WTC11 (cell line): Measurements from ENCODE around the gene MYO15A. TPM values are rescaled to one million over a fixed set of nuclear protein-coding genes. Genes with fewer than 3 reads are reported as not detected.

Experiments
- ATAC-seq: fragments of 200-7000 bp; cut with Tn5 transposase; 2 replicates; pipeline ENCODE4 v1.10.0; 2021; ENCODE audit warnings: mild to moderate bottlenecking, moderate library complexity
- CTCF ChIA-PET: fragments of 300-600 bp; sonication (Branson Sonifier 250); formaldehyde crosslinking; loops from one replicate; lab custom pipeline; 2021; ENCODE audit warnings: antibody characterized with exemption; lab: Charles Lee
- POLR2A ChIA-PET: fragments of 350-600 bp; sonication (Branson Sonifier 250); formaldehyde crosslinking; loops from one replicate; lab custom pipeline; 2021; ENCODE audit warnings: antibody characterized with exemption; lab: Charles Lee
- DNase-seq: peaks from one replicate; pipeline ENCODE4 v3.0.0; 2021; ENCODE audit warnings: low spot score
- H3K27ac Mint-ChIP-seq: 2 replicates; pipeline ENCODE4 v1.8.0; 2021; ENCODE audit warnings: mixed read lengths
- H3K27me3 Mint-ChIP-seq: 2 replicates; pipeline ENCODE4 v1.8.0; 2021; ENCODE audit warnings: low read depth, mild to moderate bottlenecking, moderate library complexity, mixed read lengths
- H3K36me3 Mint-ChIP-seq: 2 replicates; pipeline ENCODE4 v1.8.0; 2021; ENCODE audit warnings: mixed read lengths
- H3K4me1 Mint-ChIP-seq: 2 replicates; pipeline ENCODE4 v1.8.0; 2022; ENCODE audit warnings: mixed read lengths
- H3K4me3 Mint-ChIP-seq: 2 replicates; pipeline ENCODE4 v1.8.0; 2021; ENCODE audit warnings: mild to moderate bottlenecking, moderate library complexity, mixed read lengths
- H3K9me3 Mint-ChIP-seq: 2 replicates; pipeline ENCODE4 v1.8.0; 2021; ENCODE audit warnings: mixed read lengths
- AFF4 ChIP-seq: sonication (generic); formaldehyde crosslinking; IDR thresholded peaks from 2 replicates; pipeline ENCODE4 v1.8.1; 2023; ENCODE audit warnings: mild to moderate bottlenecking, missing genetic modification reagents, borderline replicate concordance
- CREB1 ChIP-seq: sonication (generic); formaldehyde crosslinking; IDR thresholded peaks from 2 replicates; pipeline ENCODE4 v1.8.0; 2023; ENCODE audit warnings: mild to moderate bottlenecking, missing genetic modification reagents
- E2F1 ChIP-seq: sonication (generic); formaldehyde crosslinking; IDR thresholded peaks from 2 replicates; pipeline ENCODE4 v1.8.0; 2022; ENCODE audit warnings: mild to moderate bottlenecking, missing genetic modification reagents
- E2F4 ChIP-seq: sonication (generic); formaldehyde crosslinking; IDR thresholded peaks from 2 replicates; pipeline ENCODE4 v1.8.1; 2022; ENCODE audit warnings: low read depth, mild to moderate bottlenecking, moderate library complexity, missing genetic modification reagents, borderline replicate concordance
- ETV6 ChIP-seq: sonication (generic); formaldehyde crosslinking; IDR thresholded peaks from 2 replicates; pipeline ENCODE4 v1.8.1; 2022; ENCODE audit warnings: mild to moderate bottlenecking, missing genetic modification reagents
- GTF2I ChIP-seq: fragments of 250-450 bp; sonication (Bioruptor Pico); conservative IDR thresholded peaks from 2 replicates; pipeline ENCODE4 v1.4.0; 2021; ENCODE audit warnings: mild to moderate bottlenecking
- MAX ChIP-seq: sonication (generic); formaldehyde crosslinking; IDR thresholded peaks from 2 replicates; pipeline ENCODE4 v1.8.0; 2022; ENCODE audit warnings: mild to moderate bottlenecking, missing genetic modification reagents
- MLX ChIP-seq: sonication (generic); formaldehyde crosslinking; IDR thresholded peaks from 2 replicates; pipeline ENCODE4 v1.8.1; 2023; ENCODE audit warnings: mild to moderate bottlenecking, missing genetic modification reagents, moderate library complexity
- MYBL2 ChIP-seq: sonication (generic); formaldehyde crosslinking; IDR thresholded peaks from 2 replicates; pipeline ENCODE4 v1.8.1; 2023; ENCODE audit warnings: mild to moderate bottlenecking, moderate library complexity, missing genetic modification reagents
- NR1H2 ChIP-seq: sonication (generic); formaldehyde crosslinking; IDR thresholded peaks from 2 replicates; pipeline ENCODE4 v1.9.0; 2021; ENCODE audit warnings: mild to moderate bottlenecking, moderate library complexity, missing genetic modification reagents
- NR2C2 ChIP-seq: sonication (generic); formaldehyde crosslinking; IDR thresholded peaks from 2 replicates; pipeline ENCODE4 v1.8.0; 2022; ENCODE audit warnings: mild to moderate bottlenecking, missing genetic modification reagents
- RORB ChIP-seq: fragments of 250-450 bp; sonication (Bioruptor Pico); IDR thresholded peaks from 2 replicates; pipeline ENCODE4 v1.9.0; 2021; ENCODE audit warnings: mild to moderate bottlenecking
- TCF7 ChIP-seq: sonication (generic); formaldehyde crosslinking; IDR thresholded peaks from 2 replicates; pipeline ENCODE4 v1.8.0; 2022; ENCODE audit warnings: mild to moderate bottlenecking, low read depth, missing genetic modification reagents, moderate library complexity
- TEAD4 ChIP-seq: sonication (generic); formaldehyde crosslinking; IDR thresholded peaks from 2 replicates; pipeline ENCODE4 v1.8.0; 2022; ENCODE audit warnings: mild to moderate bottlenecking, missing genetic modification reagents
- USF2 ChIP-seq: sonication (generic); formaldehyde crosslinking; IDR thresholded peaks from 2 replicates; pipeline ENCODE4 v1.8.1; 2023; ENCODE audit warnings: mild to moderate bottlenecking, missing genetic modification reagents, moderate library complexity
- ZNF121 ChIP-seq: sonication (generic); formaldehyde crosslinking; IDR thresholded peaks from 2 replicates; pipeline ENCODE4 v1.8.0; 2023; ENCODE audit warnings: missing genetic modification reagents
- ZNF232 ChIP-seq: sonication (generic); formaldehyde crosslinking; IDR thresholded peaks from 2 replicates; pipeline ENCODE4 v1.8.0; 2022; ENCODE audit warnings: mild to moderate bottlenecking, missing genetic modification reagents
- ZNF281 ChIP-seq: sonication (generic); formaldehyde crosslinking; IDR thresholded peaks from 2 replicates; pipeline ENCODE4 v1.8.0; 2023; ENCODE audit warnings: mild to moderate bottlenecking, missing genetic modification reagents
- ZNF532 ChIP-seq: fragments of 250-450 bp; sonication (Bioruptor Pico); IDR thresholded peaks from 2 replicates; pipeline ENCODE4 v1.9.0; 2021; ENCODE audit warnings: mild to moderate bottlenecking, borderline replicate concordance
- total RNA-seq: library from RNA; stranded (reverse); gene quantifications from 3 replicates; pipeline ENCODE4 v1.2.3, GENCODE V29; 2021

Gene MYO15A
- total RNA-seq, 1 experiment from 2014 or later, result 2.6 TPM

GRCh38 chr17:18228176-18228682 lies 119.7 kb downstream of the MYO15A start (continued):
- TF ChIP-seq ZNF532, result no peak
- no peak for TF ChIP-seq E2F1 (CRISPR knock-in tag)
- no peak for TF ChIP-seq ZNF281 (CRISPR knock-in tag)
- no peak for TF ChIP-seq MYBL2
- TF ChIP-seq MAX (CRISPR knock-in tag), result no peak
- no peak for TF ChIP-seq ZNF121 (CRISPR knock-in tag)
- no peak for TF ChIP-seq CREB1 (CRISPR knock-in tag)
- TF ChIP-seq TEAD4 (CRISPR knock-in tag), result no peak

- POLR2A ChIA-PET, result interaction anchor here (0.8 kb wide), 1 partner anchor 12 kb away, joined by 3 read pairs; no protein-coding TSS in a partner anchor
- peaks cover 2% of the 10 kb centered on the region; the same call in 1 of the 2 replicates for H3K36me3 Mint-ChIP-seq
- H3K4me3 Mint-ChIP-seq, result no peak overlapping the region
- CTCF ChIA-PET, result interaction anchor here (1.5 kb wide), 1 partner anchor 38 kb away, joined by 3 read pairs; no protein-coding TSS in a partner anchor
- no peak overlapping the region for H3K27ac Mint-ChIP-seq
- no peak for TF ChIP-seq E2F4 (CRISPR knock-in tag)
- no peak for TF ChIP-seq USF2
- TF ChIP-seq MAX (CRISPR knock-in tag), result no peak
- no peak for TF ChIP-seq GTF2I (CRISPR knock-in tag)
- no peak for TF ChIP-seq ZNF232
- TF ChIP-seq ETV6 (CRISPR knock-in tag), result no peak
- no peak for TF ChIP-seq NR2C2 (CRISPR knock-in tag)
- TF ChIP-seq TCF7 (CRISPR knock-in tag), result no peak
- TF ChIP-seq NR1H2, result no peak
- TF ChIP-seq AFF4, result no peak
- TF ChIP-seq RORB (CRISPR knock-in tag), result no peak
- no peak for TF ChIP-seq MLX
- H3K27me3 Mint-ChIP-seq, result no peaks in the 10 kb centered on the region
- H3K9me3 Mint-ChIP-seq, result no peaks in the 10 kb centered on the region
- ATAC-seq (no peak), DNase-seq (no peak)
- H3K4me1 Mint-ChIP-seq, result peaks cover 19% of the 10 kb centered on the region
Measured at GRCh38 chr17:18229254-18229653, 120.7 kb downstream of the MYO15A start.
